HG02870 (cell line): ENCODE data around the gene PTK6.

ENCODE experiments used
- ATAC-seq: cut with Tn5 transposase; IDR thresholded peaks from one replicate; pipeline ENCODE4 v1.9.1; 2021; ENCODE audit warnings: mild to moderate bottlenecking, moderate library complexity; ENCODE audit not compliant: unreplicated experiment

Gene PTK6

DNA sequence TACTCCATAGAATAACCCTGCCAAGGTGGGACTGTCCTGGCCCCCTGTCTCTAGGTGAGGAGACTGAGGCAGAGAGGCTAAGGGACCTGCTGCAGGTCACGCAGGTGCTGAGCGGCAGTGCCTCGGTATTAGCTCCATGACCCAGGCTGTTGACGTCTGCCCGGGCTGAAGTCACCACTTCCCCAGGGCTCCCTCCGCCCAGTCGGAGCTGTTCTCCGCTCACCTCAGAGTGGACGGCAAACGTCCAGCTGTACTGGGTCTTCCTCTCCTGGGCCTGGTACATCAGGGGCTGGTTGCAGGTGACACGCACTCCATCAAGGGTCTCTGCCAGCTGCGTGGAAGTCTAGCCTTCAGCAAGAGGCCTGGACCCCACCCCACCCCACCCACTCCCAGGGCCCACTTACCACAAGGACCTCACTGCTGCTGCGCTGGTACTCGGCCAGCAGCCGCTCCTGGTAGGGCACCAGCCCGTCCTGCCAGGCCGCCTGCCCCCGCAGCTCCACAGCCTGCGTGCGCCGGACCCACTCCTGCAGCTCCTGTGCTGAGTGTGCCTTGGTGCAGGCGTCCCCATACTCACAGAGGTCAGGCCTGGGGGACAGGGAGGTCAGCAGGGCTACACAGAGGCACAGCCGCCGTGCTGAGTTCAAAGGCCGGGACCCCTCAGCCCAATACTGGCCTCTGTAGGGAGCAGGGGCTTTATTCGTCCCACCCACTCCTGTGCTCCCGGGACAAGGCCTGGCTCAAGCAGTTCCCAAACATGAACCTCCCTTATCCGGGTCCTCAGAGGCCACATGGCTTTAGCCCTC lies 33.3 kb upstream of the PTK6 start:
- no peak for ATAC-seq

- no peak for ATAC-seq
Observed at GRCh38 chr20:63568986-63569949, 32.1 kb upstream of the PTK6 start.

- ATAC-seq: no peak
Observed at GRCh38 chr20:63568170-63568981, 31.2 kb upstream of the PTK6 start.

GRCh38 chr20:63567386-63568169 lies 30.4 kb upstream of the PTK6 start:
- no peak for ATAC-seq

DNA sequence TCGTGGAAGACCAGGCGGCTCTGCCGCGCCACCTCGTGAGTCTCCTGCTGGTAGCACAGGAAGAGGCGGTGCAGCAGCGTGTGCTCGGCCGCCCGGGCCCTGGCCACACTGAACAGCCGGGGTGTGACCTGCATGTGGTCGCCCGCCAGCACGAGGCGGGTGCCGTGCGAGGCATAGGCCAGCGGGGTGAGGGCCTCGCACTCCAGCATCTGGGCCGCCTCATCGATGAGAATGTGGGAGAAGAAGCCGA lies 29.9 kb upstream of the PTK6 start:
- ATAC-seq: no peak

DNA sequence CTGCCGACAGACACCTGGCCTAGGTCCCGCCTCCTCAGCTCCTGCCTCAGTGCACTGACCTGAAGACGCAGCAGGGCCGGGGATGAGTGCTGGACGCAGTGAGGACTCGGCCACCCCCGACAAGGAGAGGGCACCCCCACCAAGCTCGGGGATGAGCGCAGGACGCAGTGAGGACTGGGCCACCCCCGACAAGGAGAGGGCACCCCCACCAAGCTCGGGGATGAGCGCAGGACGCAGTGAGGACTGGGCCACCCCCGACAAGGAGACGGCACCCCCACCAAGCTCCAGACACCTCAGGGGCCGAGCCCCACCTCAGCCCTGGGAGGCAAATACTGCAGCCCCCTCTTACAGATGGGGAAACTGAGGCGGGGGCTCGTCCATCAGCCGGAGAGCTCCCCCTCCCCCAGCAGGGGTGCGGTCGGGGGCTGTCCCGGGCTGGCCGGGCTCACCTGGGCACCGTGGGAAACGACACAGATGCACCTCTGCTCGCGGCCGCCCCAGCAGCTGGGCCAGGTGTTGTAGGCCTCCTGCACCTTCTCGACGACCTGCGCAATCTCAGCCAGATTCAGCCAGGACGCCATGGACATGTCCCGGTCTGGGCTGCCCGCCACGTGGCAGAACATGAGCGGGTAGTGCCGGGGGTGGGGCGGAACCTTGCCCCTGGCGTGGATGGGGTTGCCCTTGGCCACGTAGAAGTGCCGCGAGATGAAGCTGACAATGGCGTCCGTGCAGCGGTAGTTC lies 29.4 kb upstream of the PTK6 start:
- ATAC-seq: no peak

DNA sequence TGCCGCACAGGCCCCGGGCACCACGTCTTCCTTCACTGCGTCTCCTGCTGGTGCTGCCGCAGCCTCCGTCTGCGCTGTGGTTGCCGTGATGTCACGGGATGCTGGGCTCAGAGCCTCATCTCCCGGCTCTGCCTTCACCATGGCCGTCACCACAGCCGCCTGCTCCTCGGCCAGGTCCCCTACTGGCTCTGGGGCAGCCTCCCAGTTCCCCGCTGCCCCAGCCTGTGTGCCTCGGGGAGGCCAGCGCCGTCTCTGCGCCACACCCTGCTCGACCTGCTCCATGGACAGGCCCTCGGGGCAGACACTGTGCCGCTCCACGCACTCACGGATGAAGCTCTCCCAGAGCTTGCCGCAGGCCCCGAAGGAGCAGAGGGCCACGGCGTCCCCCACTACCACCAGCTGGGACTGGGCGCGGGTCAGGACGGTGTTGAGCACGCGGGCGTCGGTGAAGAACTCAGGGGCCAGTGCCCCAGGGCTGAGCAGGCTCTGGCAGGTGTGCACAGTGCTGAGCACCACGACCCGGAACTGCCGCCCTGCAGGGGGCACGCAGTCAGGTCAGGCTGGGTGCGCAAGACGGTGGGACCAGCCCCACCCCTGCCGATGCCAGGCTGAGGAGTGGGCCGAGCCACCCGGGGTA lies 28.6 kb upstream of the PTK6 start:
- no peak for ATAC-seq

DNA sequence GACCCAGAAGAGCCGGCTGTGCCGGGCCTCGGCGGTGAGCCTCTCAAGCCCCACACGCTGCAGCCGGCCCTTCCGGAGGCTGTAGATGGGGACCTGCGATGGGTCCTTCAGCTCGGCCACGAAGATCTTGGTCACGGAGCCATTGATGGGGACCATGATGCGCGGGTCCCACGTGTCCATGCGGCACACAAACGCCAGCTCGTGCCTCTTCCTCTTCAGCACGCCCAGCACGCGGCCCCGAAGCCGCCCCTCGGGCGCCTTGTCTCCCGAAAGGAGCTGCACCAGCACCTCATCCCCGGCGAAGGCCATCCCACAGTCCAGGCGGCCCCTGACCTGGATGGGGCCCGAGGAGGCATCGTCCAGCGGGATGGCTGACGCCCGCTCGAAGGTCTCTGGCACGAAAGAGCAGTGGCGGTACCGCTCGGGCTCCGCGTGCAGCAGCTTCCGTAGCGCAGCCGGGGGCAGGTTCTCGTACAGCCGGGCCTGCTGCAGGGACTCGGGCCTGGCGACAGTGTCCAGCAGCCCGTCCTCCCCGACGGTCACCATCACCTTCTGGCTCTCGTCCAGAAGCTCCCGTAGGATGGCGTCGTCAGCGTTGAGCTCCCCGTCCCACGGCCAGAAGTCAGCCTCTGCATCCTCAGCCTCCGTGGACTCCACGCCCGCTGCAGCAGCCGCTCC lies 28.0 kb upstream of the PTK6 start:
- no peak for ATAC-seq

- ATAC-seq: no peak
Observed at GRCh38 chr20:63564036-63564810, 27.0 kb upstream of the PTK6 start.

DNA sequence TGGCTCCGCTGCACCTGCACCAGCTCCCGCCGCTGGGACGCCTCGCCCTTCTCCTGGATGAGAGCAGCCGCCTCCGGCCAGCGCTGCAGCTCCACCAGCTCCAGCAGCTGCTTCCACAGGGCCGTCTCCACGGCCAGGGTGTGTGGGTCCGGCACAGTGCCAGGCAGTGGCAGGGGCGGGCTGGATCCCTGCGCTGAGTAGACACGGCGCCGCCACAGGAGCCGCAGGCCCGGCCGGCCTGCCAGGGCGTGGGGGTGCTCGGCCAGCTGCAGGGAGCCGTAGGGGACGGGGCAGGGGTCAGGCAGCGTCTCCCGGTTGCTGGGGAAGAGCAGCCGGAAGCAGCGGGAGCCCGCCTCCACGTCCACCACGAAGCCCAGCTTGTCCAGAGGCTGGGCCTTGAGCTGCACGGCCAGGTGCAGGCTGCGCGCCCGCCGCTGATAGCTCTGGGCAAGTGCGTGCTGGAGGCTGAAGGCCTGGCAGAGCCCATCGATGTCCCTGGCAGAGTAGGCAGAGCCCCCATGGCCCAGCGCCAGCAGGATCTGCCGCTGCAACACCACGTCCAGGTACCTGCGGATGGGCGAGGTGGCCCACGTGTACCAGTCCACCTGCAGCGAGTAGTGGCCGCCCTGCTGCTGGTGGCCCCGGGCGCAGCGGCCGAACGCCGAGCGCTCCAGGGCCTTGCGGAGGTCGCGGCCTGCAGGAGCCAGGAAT lies 26.2 kb upstream of the PTK6 start:
- ATAC-seq: no peak

GRCh38 chr20:63562461-63563224 lies 25.5 kb upstream of the PTK6 start:
- ATAC-seq: no peak

DNA sequence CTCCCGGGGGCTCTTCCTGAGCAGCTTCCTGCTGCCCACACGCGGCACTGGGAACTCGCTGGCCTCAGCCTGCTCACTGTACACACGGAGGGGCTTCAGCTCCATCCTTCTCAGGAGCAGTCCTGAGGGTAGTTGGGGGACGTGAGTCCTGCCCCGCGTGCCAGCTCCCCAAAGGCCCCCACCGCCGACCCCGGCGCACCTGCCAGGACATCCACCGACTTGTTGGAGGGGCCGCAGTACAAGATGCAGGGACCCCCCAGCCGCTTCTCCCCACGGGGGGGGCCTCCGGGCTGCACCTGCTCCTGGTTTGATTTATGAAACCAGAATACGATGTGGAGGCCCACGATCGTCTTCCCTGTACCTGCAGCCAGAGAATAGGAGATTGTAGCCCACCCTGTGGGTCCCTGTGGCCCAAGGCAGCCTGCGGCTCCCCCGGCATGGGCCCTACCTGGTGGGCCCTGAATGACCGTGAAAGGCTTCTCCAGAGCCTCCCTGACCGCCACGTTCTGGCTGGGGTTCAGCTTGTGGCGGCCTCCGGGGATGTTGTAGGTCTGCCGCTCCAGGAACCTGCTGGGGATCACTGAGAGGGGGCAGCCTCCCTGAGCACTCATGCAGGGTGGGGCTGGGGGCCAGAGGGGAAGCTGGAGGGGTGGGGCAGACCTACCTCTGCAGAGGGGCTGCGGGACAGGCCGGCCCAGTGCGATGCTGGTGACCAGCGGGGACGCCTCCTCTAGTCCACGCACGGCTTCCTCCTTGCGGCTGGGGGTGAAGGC lies 24.6 kb upstream of the PTK6 start:
- no peak for ATAC-seq

GRCh38 chr20:63560856-63561609 lies 23.9 kb upstream of the PTK6 start:
- ATAC-seq: no peak

DNA sequence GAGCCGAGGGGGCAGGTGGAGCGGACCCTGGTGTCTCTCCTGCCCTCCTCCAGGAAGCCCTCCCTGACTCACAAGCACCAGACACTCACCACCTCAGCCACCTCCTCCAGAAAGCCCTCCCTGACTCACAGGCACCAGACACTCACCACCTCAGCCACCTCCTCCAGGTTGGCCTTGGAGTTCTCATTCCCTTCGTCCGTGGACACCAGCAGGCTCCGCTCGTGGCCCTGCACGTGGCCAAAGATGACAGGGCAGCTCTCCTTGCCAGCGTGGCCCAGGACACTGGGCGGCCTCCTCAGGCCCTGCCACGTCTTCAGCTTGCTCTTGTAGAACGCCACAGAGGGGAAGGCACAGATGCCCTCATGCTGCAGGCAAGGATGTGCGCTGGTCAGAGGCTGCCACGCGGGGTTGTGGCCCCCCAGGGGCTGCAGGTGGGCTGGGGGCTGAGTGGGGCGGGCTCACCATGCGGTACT lies 23.2 kb upstream of the PTK6 start:
- ATAC-seq: no peak
